GM19438 (cell line): Measurements from ENCODE around the gene FBXW7.

ENCODE experiments used
- ATAC-seq: cut with Tn5 transposase; IDR thresholded peaks from one replicate; pipeline ENCODE4 v1.9.1; 2021; ENCODE audit warnings: low read depth; ENCODE audit not compliant: unreplicated experiment

Gene FBXW7

DNA sequence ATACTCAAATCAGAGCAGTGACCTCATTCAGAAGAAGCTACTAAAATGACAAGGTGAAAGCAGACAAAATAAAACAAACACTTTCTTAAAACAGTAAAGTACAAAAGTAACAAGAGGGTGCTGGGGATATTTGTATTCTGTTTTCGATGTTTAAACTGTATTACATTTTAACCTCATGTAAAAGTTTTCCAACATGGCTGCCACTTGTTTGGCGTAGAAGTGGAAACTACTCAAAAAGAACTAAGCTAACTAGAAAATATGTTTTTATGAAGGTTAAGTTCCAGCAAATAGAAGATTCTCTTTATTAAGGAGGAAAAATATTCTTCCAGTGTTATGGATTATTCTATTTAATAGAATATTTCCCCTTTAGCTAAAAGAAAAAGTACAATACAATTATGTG, 155.0 kb downstream of the FBXW7 start:
- no peak for ATAC-seq

DNA sequence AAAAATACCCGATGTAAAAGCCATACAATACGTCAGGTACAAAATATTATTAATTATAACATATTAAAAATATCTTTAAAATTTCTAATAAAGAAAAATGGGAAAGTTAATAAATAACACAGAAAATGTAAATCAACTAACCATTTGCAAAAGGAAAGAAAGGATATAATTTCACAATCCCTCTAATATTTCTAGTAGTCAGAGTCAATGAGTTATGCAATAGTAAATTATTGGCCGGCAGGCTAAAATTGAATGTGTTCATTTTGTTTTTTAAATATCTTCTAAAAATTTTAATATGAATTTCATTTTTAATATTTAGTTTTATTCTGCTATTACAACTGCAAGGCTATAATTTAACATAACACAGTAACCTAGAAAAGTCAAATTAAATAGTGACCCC, 155.7 kb downstream of the FBXW7 start:
- ATAC-seq = no peak

DNA sequence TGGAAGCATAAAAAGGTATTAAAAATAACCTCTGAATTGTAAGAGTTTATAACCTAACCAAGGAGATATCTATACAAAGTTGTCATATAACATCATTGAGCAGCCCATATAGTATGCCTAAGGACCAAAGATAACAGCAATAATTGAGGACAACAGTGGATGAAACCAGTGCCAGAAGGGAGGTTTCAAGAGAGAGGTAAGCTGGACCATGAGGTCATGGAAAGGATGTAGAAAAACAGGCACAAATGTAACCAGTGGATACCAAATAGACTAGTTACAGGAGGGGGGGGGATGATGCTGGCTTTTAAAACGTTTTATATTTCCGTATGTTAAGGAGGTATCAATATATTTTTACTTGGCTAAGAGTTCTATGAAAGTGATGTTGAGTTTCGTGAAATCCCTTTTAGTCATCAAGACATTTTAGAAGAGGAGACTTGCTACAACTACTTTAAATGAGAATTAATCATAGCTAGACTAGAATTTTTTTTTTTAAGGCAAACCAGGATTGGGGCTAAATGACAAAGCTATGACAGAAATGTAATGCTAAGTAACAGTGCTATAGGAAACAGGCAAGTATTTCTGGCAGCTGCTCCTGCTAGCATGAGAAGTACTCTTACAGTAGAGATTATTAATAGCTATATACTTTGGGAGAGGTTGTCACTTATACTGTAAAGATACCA, 161.1 kb downstream of the FBXW7 start:
- ATAC-seq = no peak

DNA sequence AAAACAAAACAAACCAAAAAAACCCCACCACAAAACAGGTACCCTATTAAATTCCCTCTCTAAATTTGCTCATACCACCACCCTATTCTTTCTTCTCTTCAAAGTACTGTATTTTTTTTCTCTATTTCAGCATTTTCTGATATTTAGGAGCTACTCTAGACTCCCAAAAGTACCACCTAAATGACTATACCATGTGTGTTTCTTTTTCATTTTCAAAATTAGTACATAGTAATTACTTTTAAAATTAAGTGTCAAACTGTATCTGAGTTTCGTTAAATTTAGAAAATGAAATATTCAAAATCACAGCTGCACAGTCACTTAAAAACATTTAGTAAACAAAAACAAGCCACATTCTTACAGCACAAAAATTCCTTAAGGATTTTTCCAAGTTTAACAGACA, 161.7 kb downstream of the FBXW7 start:
- no peak for ATAC-seq

DNA sequence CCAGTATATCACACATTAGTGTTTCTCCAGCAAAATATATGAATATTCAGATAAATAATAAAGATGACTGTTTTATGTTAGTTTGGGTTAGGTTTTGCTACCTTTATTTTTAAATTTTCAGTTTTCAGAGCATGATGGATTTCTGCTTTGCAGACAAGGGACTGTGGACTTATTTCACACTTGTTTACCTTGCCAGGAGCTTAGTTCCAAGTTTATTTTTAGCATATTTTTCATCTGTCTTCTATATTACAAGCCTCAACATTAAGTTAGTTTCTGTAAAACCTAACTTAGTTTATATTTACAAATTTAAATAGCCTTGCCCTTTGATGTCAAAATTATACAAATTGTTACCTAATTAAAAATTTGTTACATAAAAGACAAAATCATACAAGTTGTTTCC, 163.4 kb downstream of the FBXW7 start:
- ATAC-seq = no peak

DNA sequence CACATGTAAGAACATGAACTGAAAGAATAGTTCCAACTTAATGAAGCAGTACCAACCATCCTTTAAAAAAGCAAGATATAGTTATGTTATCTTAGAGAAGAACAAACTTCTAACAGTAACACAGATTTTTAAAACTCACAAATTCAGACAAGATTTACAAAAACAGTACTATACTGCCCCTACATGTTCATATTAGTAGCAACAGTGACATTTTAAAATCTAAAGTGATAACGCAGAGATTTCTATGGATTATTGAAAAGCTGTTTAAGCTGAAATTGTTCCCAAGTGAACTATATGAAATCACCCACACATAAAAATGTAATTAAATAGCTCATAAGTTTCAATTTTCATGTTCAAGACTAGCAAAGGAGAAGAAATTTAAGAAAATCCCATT, 166.0 kb downstream of the FBXW7 start:
- no peak for ATAC-seq

DNA sequence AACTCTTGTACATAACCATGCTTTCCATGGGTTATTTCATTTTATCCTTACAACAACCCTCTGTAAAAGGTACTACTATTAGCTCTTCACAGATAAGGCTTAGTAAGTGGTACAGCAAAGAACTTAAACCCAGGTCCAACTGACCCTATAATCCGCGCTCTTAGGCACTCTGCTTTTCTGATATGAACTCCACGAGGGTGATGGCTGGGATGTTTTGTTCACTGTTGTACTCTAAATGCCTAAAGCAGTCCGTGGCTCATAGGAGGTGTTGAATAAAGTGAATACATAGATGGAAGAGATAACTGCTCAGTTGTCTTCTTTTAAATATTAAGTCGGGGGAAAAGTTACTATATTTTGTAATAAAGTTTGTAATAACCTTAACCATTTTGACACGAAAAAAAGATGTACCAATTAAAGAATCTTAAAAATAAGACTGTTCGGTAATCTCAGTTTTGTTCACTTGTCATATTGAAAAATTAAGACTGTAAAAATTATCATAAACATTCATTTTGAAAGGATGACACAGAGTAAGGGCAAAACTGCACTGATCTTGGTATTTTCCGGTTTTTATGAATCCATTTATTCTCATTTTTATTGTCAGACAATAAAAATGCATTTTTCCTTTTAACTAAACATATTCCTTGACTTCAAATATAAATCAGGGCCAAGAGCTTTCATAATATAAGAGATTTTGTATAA, 166.5 kb downstream of the FBXW7 start:
- no peak for ATAC-seq

DNA sequence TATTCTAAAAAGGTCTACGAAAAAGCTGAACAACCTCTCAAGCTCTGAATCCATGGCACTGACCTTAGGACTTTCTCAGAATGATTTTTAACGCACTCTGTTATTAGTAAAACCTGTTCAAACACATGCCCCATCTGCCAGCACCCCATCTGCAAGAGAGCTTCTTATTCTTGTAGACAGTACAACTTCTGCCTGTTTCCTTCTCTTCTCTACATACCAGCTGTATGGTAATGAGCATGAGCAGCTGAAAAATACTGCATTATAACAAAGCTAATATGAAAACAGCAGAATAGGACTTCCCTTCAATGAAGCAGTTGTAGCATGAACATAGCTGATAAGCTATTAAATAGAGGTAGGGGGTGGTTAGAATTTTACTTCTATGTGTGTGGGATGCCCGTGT, 167.9 kb downstream of the FBXW7 start:
- no peak for ATAC-seq

DNA sequence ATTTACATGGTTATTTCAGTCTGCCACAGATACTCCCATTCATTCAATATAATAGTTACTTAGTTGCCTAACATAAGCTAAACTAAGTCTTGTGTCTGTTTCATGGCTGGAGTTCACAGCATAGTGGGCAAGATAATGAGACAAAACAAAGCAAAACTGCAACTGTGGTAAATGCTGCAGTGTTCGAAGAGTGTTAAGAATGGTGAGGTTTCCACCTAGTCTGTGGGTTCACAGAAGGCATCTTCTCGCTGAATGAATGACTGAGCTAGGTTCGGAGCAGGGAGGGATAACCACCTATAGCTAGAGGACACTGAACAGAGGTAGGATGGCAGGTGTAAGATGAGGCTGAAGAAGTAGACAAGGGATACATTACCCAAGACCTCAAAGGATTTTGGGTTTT, 171.0 kb downstream of the FBXW7 start:
- no peak for ATAC-seq

DNA sequence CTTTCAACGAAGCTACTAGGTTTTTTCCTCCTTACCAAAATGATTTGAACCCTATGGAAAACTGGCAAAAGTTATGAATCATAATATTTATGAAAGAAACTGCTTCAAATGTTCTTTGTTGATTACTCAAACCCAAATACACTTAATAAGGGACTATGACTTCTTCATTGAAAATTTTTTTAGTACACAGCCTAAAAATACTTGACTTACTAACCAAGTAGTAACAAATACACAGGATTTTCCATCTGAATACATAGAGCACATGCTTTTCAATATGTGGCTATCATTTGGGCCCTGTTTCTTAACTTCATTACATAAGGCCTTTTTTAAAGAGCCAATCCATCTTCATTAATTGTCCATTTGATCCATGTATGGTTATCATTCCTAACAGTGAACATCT, 171.5 kb downstream of the FBXW7 start:
- ATAC-seq = no peak

DNA sequence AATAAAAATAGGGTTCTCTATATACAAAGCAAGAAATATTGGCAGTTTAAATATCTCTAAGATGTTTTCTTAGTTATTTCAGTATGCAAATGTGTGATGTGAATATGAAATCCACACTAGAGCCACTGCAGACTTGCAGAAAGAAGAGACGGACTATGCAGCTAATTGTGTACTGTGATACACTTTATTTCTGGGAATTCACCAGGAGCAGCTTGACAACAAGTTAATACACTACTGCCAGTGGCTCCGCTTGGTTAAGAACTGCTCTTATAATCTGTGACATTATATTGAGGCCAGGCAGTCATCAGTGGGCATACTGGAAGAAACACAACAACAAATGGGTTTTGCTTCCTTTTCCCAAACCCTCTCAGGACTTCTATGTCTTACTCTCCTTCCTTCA, 172.0 kb downstream of the FBXW7 start:
- ATAC-seq = no peak

DNA sequence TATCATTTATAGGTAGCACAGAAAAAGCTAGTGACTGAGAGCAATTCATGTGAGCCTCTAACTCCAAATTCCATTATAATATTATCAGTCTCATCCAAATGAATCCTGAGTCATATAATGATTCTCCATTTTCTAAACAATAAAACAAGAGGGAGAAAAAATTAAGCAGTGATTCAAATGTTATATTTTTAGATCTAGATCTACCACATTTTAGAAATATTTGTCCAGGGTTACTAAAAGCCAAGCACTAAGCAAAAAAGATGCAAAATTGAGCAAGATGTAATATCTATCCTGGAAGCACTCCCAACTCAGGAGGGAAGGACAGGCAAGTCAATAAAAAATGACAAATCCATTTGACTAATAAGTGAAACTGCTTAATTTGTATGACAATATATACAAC, 172.8 kb downstream of the FBXW7 start:
- no peak for ATAC-seq

DNA sequence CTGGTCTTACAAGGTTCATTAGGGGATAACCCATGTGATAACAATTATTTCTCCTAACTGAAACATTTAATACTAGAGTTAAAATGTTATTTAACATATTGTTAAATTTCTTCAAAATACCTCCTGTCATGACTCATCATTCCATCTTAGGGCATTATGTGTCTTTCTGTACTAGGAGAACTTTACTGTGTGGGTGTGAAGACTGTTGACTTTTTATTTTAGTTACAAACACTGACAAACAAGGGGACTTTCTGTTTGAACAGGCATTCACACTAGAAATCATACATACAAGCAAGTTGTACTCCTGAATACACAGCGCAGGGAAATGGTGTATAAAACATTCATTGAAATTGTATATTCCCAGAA, 175.9 kb downstream of the FBXW7 start:
- no peak for ATAC-seq

DNA sequence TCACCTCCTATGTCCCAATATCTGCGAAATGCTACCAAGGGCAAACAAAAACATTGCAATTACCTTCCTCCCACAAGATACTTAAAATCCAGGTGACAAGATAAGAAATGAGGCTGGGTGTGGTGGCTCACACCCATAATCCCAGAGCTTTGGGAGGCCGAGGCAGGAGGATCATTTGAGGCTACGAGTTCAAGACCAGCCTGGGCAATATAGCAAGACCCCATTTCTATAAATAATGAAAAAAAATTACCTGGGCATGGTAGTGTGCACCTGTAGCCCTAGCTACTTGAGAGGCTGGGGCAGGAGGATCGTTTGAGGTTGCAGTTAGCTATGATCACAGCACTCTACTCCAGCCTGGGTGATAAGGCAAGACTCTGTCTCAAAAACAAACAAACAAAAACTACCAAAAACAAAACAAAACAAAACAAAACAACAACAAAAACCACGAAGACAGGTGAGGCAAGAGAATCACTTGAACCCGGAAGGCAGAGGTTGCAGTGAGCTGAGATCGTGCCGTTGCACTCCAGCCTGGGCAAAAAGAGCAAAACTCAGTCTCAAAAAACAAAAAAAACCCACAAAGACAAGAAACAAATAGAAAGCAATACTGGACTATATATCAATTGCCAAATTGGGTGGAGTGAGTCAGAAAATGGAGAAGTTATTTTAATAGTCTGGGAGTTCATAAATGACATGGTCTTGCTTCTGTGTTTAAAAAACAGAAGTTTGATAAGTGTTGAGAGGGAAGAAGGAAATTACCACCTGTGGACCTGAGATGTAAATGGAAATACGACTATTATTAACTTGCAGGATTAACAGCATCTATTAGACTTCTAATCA, 176.5 kb downstream of the FBXW7 start:
- no peak for ATAC-seq

DNA sequence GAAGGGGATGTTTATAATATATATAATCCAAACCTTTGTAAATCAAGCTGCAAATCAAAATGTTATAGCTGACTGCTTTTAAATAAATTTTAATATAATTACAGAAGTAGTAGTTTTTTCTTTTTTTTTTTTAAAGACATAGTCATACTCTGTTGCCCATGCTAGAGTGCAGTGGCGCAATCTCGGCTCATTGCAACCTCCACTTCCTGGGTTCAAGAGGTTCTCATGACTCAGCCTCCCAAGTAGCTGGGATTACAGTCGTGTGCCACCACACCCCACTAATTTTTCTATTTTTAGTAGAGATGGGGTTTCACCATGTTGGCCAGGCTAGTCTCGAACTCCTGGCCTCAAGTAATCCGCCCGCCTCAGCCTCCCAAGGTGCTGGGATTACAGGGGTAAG, 178.7 kb downstream of the FBXW7 start:
- no peak for ATAC-seq

DNA sequence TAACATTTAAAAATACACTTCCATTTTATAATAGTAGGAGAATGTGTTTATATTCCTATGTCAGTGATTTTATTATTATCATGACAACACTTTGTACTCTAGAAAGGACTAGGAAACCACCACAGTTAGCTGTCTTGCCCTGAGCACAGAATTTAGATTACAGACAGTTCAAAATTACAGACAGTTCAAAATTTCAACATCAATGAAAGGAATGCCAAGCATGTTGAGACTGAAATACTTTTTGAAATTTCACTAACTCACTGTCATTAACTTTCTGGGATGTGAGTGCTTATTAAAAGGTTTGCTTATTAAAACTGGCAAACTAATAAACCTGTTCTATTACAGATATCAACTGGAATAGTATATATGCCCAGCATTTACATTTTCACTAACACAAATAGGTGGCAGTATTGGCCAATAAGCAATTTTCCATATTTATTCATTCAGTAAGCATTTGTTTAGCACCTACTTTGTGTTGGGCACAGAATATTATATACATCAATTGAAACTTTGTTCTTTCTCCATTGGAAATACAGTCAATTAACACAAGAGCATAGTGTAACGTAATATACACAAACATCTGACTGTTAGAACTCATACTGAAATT, 179.4 kb downstream of the FBXW7 start:
- ATAC-seq = no peak

DNA sequence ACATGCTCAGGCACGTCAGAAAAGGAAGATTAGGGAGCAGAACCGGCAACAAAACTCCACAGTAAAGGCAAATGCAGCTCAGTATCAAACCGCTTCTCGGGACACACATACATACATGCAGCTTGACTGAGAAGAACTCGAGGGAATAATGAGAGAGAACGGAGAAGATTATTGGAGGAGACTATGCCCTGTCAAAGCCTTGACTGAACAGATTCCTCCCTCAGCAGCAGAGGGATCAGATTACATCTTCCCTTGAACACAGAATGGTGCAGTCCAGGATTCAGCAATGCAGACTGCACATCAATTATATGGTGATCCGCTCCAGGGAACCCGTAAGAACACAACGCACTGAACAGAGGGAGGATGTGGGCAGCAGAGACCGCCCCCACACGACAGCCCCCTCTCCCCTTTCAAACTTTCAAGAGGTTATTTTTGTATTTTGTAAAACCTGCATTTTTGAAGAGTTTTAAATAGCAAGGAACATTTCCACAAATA, 183.2 kb downstream of the FBXW7 start:
- ATAC-seq = peak; percentile 77

DNA sequence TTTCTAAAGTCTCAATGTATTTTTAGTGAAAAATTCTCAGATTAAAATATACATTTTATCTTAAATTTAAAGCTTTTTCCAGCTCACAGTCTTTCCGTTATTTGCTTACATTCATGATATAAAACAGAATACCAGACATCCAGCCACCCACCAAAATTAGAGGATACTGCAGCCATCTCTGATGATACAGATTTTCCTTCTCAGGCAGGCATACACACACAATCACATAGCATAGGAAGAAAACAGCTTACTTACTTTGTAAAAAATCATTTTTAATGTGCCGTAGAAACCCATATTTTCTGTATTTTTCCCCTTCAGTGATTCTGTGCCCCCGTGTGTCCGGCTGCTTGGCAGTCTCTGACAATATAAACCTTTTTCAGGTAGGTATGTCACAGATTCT, 183.7 kb downstream of the FBXW7 start:
- ATAC-seq = peak; percentile 23

DNA sequence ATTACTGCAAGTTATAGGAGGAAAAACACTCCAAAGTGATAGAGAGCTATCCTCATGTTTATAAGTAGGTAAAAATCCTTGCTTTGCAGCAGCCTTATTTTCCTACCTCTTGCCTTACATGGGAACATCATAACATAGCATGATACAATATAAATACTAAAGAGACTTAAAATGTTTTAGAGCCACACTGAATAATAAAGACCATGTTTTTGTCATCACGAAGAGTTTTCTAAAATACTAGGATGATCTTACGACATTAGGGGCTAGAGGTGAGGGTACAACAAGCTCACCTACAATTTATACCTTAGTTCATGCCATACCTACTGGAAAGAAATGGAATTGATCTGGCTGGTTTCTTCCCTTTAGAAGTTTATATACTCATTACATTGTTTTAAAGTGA, 184.8 kb downstream of the FBXW7 start:
- ATAC-seq = no peak

DNA sequence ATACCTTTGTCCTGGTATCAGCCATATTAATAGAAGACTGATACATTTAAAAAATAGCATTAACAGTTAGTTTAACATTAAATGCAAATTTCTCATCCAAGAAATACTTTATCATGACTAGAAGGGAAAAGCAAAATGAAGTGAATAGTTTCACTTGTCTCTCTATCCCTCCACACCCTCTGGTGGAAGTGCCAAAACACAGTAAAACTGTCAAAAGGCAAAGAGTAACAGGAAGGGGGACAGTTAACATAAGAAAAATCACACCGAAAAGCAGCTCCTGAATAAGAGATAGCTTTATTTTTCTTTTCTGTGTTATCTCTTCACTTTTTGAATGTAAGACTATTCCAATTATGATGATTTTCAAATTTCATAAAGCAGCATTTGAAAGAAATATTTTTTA, 187.2 kb downstream of the FBXW7 start:
- no peak for ATAC-seq

DNA sequence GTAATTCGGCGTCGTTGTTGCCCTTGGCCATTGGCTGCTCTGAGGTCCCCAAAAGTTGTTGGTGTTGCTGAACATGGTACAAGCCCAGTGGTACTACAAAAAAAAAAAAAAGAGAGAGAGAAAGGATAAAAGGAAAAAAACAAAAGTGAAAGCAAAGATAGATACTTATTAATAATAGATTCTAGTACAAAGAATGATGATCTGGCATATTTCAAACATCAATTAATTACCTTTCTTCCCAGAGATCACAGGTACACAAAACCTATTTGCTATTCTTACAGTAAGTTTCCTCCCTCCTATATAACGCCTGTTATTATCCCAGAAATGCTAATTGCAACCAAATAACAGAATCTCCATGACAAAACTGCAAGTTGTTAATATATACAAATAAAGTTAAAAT, 188.9 kb downstream of the FBXW7 start:
- ATAC-seq = no peak
